H9 (cell line): ENCODE results near the gene NECTIN1. TPM values are rescaled to one million over a fixed set of nuclear protein-coding genes. Genes with fewer than 3 reads are reported as not detected.

Source experiments
- DNase-seq: peaks from one replicate; pipeline ENCODE4 v3.0.0-alpha.2; 2017
- H2AFZ ChIP-seq: one replicate; pipeline ENCODE4 v1.6.1; 2013; ENCODE audit warnings: mild to moderate bottlenecking, low read length, control low read depth, moderate library complexity
- H2AK5ac ChIP-seq: 2 replicates; pipeline ENCODE4 v1.6.1; 2013; ENCODE audit warnings: low read length, control low read depth, mixed read lengths; ENCODE audit not compliant: insufficient read length
- H2BK120ac ChIP-seq: one replicate; pipeline ENCODE4 v1.6.1; 2013; ENCODE audit warnings: low read depth, mild to moderate bottlenecking, low read length, control low read depth, inconsistent platforms; ENCODE audit not compliant: poor library complexity, severe bottlenecking
- H2BK12ac ChIP-seq: 2 replicates; pipeline ENCODE4 v1.6.1; 2013; ENCODE audit warnings: low read length, control low read depth, mixed read lengths, low read depth; ENCODE audit not compliant: insufficient read length
- H2BK15ac ChIP-seq: 2 replicates; pipeline ENCODE4 v1.6.1; 2013; ENCODE audit warnings: low read depth, low read length, control low read depth
- H2BK20ac ChIP-seq: one replicate; pipeline ENCODE4 v1.6.1; 2013; ENCODE audit warnings: low read depth, mild to moderate bottlenecking, low read length, control low read depth, inconsistent platforms; ENCODE audit not compliant: poor library complexity, severe bottlenecking
- H2BK5ac ChIP-seq: 2 replicates; pipeline ENCODE4 v1.6.1; 2013; ENCODE audit warnings: low read length, control low read depth, mixed read lengths; ENCODE audit not compliant: insufficient read length
- H3K14ac ChIP-seq: 2 replicates; pipeline ENCODE4 v1.6.1; 2013; ENCODE audit warnings: low read length, control low read depth; ENCODE audit not compliant: insufficient read depth
- H3K18ac ChIP-seq: 2 replicates; pipeline ENCODE4 v1.6.1; 2013; ENCODE audit warnings: low read depth, mild to moderate bottlenecking, mixed read lengths, low read length, control low read depth; ENCODE audit not compliant: insufficient read length
- H3K23ac ChIP-seq: 2 replicates; pipeline ENCODE4 v1.6.1; 2013; ENCODE audit warnings: low read length, control low read depth, mixed read lengths, low read depth; ENCODE audit not compliant: insufficient read length
- H3K23me2 ChIP-seq: 2 replicates; pipeline ENCODE4 v1.6.1; 2013; ENCODE audit warnings: low read depth, mild to moderate bottlenecking, mixed read lengths, low read length, control low read depth; ENCODE audit not compliant: insufficient read length, poor library complexity, severe bottlenecking
- H3K27ac ChIP-seq: 2 replicates; pipeline ENCODE4 v1.5.1; 2013; ENCODE audit warnings: low read length, control low read depth, mixed read lengths, low read depth; ENCODE audit not compliant: insufficient read length
- H3K27me3 ChIP-seq: 2 replicates; pipeline ENCODE4 v1.6.1; 2013; ENCODE audit warnings: low read length, control low read depth, inconsistent platforms; ENCODE audit not compliant: insufficient read depth
- H3K4ac ChIP-seq: 2 replicates; pipeline ENCODE4 v1.6.1; 2013; ENCODE audit warnings: low read depth, mild to moderate bottlenecking, control low read depth, inconsistent platforms, low read length, moderate library complexity
- H3K4me1 ChIP-seq: 2 replicates; pipeline ENCODE4 v1.6.1; 2013; ENCODE audit warnings: low read length, control low read depth, inconsistent platforms; ENCODE audit not compliant: insufficient read depth
- H3K4me2 ChIP-seq: 2 replicates; pipeline ENCODE4 v1.6.1; 2013; ENCODE audit warnings: low read length, control low read depth, mixed read lengths; ENCODE audit not compliant: insufficient read length, insufficient read depth
- H3K56ac ChIP-seq: 2 replicates; pipeline ENCODE4 v1.6.1; 2013; ENCODE audit warnings: low read depth, mild to moderate bottlenecking, mixed read lengths, low read length, control low read depth; ENCODE audit not compliant: insufficient read length
- H3K79me1 ChIP-seq: 2 replicates; pipeline ENCODE4 v1.6.1; 2013; ENCODE audit warnings: low read depth, mild to moderate bottlenecking, moderate library complexity, low read length, control low read depth, inconsistent platforms; ENCODE audit not compliant: insufficient read depth, poor library complexity, severe bottlenecking
- H3K79me2 ChIP-seq: 2 replicates; pipeline ENCODE4 v1.6.1; 2013; ENCODE audit warnings: low read length, control low read depth, inconsistent platforms; ENCODE audit not compliant: insufficient read depth
- H3K9ac ChIP-seq: 2 replicates; pipeline ENCODE4 v1.6.1; 2013; ENCODE audit warnings: low read length, control low read depth, mixed read lengths; ENCODE audit not compliant: insufficient read length; ENCODE audit errors: extremely low read depth
- H3K9me3 ChIP-seq: one replicate; pipeline ENCODE4 v1.6.1; 2013; ENCODE audit warnings: low read depth, low read length, inconsistent platforms; ENCODE audit not compliant: control insufficient read depth
- H3T11ph ChIP-seq: one replicate; pipeline ENCODE4 v1.6.1; 2013; ENCODE audit warnings: mild to moderate bottlenecking, low read length, control low read depth, inconsistent platforms
- H4K20me1 ChIP-seq: one replicate; pipeline ENCODE4 v1.6.1; 2013; ENCODE audit not compliant: control insufficient read depth, insufficient read length, insufficient read depth
- H4K5ac ChIP-seq: 2 replicates; pipeline ENCODE4 v1.6.1; 2013; ENCODE audit warnings: low read depth, mild to moderate bottlenecking, mixed read lengths, low read length, control low read depth; ENCODE audit not compliant: insufficient read length
- H4K8ac ChIP-seq: replicated peaks from 2 replicates; pipeline ENCODE4 v1.6.1; 2013; ENCODE audit warnings: low read length, control low read depth, mixed read lengths, low read depth; ENCODE audit not compliant: insufficient read length
- H4K91ac ChIP-seq: 2 replicates; pipeline ENCODE4 v1.6.1; 2013; ENCODE audit warnings: low read depth, mild to moderate bottlenecking, moderate library complexity, mixed read lengths, low read length, control low read depth; ENCODE audit not compliant: insufficient read length
- H3K27ac Mint-ChIP-seq, 3 experiments: 2 replicates in 2 of 3; 3 replicates in 1 of 3; pipeline ENCODE4 v1.8.0; 2020 to 2021; ENCODE audit warnings: mixed read lengths in 3 of 3, mild to moderate bottlenecking in 1 of 3, moderate library complexity in 1 of 3
- H3K27me3 Mint-ChIP-seq: 2 replicates; pipeline ENCODE4 v1.8.0; 2021; ENCODE audit warnings: low read depth, mild to moderate bottlenecking, moderate library complexity, mixed read lengths
- H3K36me3 Mint-ChIP-seq, 3 experiments: 2 replicates in 2 of 3; 3 replicates in 1 of 3; pipeline ENCODE4 v1.8.0; 2020 to 2021; ENCODE audit warnings: low read depth in 3 of 3, mixed read lengths in 3 of 3; ENCODE audit not compliant: insufficient read depth in 1 of 3
- H3K4me1 Mint-ChIP-seq, 2 experiments: 2 replicates each; pipeline ENCODE4 v1.8.0; 2020; ENCODE audit warnings: mixed read lengths in 2 of 2
- H3K4me3 Mint-ChIP-seq, 2 experiments: 2 replicates in 1 of 2; 3 replicates in 1 of 2; pipeline ENCODE4 v1.8.0; 2020 to 2021; ENCODE audit warnings: mild to moderate bottlenecking in 2 of 2, mixed read lengths in 2 of 2, moderate library complexity in 1 of 2
- H3K9me3 Mint-ChIP-seq, 2 experiments: 2 replicates in 1 of 2; 3 replicates in 1 of 2; pipeline ENCODE4 v1.8.0; 2020; ENCODE audit warnings: mild to moderate bottlenecking in 2 of 2, mixed read lengths in 2 of 2, moderate library complexity in 1 of 2
- WGBS: extraction: QIAGEN DNeasy Blood & Tissue Kit; methylation state at CpG from one replicate; pipeline ENCODE4 v1.1.7; 2013; ENCODE audit warnings: missing lambda C conversion rate, low lambda C conversion rate, mixed read lengths; ENCODE audit not compliant: insufficient read length; ENCODE audit errors: extremely low coverage; 5-methylcytosine and 5-hydroxymethylcytosine counted together
- total RNA-seq: library from RNA; stranded (reverse); gene quantifications from 2 replicates; pipeline ENCODE4 v1.2.1, GENCODE V29; 2021
- TF ChIP-seq, protein P1 (sequence below): fragments of 200-600 bp; sonication (generic); conservative IDR thresholded peaks from 3 replicates; pipeline ENCODE4 v1.8.0; 2021; ENCODE audit warnings: antibody characterized with exemption, mild to moderate bottlenecking

Gene NECTIN1
- total RNA-seq, 1 experiment from 2014 or later: 113 TPM

DNA sequence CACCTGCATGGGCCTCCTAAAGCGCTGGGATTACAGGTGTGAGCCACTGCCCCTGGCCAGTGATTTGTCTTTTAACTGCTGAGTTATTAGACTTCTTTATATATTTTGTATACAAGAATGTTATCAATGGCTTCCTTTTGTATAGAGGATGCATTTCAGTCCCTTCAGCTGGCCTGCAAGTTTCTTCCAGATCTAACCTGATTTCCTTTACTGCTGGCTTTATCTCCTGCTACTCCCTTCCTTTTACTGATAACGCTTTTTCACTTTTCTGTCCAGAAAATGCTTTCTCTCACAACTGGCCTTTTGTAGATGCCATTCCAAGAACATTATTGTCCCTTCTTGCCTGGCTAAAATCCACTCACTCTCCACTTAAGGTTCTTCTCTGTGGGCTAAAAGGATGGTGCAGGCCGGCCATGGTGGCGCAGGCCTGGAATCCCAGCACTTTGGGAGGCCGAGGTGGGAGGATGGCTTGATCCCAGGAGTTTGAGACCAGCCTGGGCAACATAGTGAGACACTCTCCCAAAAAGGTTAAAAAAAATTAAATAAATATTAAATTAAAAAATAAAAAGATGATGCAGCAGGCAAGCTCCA is 118.1 kb downstream of the NECTIN1 start:
- Histone ChIP-seq H3K4me2 (no peak overlapping the region), H3K18ac (no peak overlapping the region), H3K27me3 (peaks cover 2% of the 10 kb centered on the region; the same call in 1 of the 2 replicates), H4K91ac (no peak overlapping the region), H4K20me1 (no peaks in the 10 kb centered on the region), H3K9ac (no peak overlapping the region), H3K4me1 (peaks cover 5% of the 10 kb centered on the region; the same call in 1 of the 2 replicates), H2BK120ac (no peak overlapping the region), H3K14ac (no peak overlapping the region), H3K23ac (no peak overlapping the region), H2BK5ac (no peak overlapping the region), H3T11ph (no peak overlapping the region), H4K8ac (no peak overlapping the region), H2AFZ (no peak overlapping the region), H2BK20ac (no peak overlapping the region), H2BK15ac (no peak overlapping the region), H2AK5ac (no peak overlapping the region), H3K23me2 (peaks cover 2% of the 10 kb centered on the region), H3K56ac (no peak overlapping the region), H3K4ac (no peak overlapping the region), H2BK12ac (no peak overlapping the region), H3K9me3 (no peaks in the 10 kb centered on the region), H4K5ac (no peak overlapping the region), H3K79me2 (no peaks in the 10 kb centered on the region), H3K27ac (no peak overlapping the region), H3K79me1 (no peaks in the 10 kb centered on the region)
- Mint-ChIP-seq H3K4me1 (peaks cover 53 to 58% of the 10 kb centered on the region in 2 experiments), H3K9me3 (no peaks in the 10 kb centered on the region), H3K27ac (no peak overlapping the region), H3K4me3 (no peak overlapping the region), H3K27me3 (peaks cover 63% of the 10 kb centered on the region), H3K36me3 (no peaks in the 10 kb centered on the region)
- DNase-seq: no peak
- TF ChIP-seq, protein P1, sequence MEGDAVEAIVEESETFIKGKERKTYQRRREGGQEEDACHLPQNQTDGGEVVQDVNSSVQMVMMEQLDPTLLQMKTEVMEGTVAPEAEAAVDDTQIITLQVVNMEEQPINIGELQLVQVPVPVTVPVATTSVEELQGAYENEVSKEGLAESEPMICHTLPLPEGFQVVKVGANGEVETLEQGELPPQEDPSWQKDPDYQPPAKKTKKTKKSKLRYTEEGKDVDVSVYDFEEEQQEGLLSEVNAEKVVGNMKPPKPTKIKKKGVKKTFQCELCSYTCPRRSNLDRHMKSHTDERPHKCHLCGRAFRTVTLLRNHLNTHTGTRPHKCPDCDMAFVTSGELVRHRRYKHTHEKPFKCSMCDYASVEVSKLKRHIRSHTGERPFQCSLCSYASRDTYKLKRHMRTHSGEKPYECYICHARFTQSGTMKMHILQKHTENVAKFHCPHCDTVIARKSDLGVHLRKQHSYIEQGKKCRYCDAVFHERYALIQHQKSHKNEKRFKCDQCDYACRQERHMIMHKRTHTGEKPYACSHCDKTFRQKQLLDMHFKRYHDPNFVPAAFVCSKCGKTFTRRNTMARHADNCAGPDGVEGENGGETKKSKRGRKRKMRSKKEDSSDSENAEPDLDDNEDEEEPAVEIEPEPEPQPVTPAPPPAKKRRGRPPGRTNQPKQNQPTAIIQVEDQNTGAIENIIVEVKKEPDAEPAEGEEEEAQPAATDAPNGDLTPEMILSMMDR: no peak
- no CpG with 5 or more reads among the region's 5 CpGs for WGBS
